SU-DHL-6 (cell line): ENCODE measurements around the gene PLAC1.

ENCODE experiments used
- H2AFZ ChIP-seq: fragments of 200-600 bp; sonication (generic); 2 replicates; pipeline ENCODE4 v1.6.1; 2014; ENCODE audit warnings: low read depth, mild to moderate bottlenecking, moderate library complexity, mixed read lengths, antibody characterized with exemption, low read length; ENCODE audit not compliant: severe bottlenecking
- H3F3A ChIP-seq: fragments of 200-600 bp; shearing (Covaris generic); 2 replicates; pipeline ENCODE4 v1.6.0; 2016; ENCODE audit warnings: antibody characterized with exemption, mild to moderate bottlenecking; ENCODE audit not compliant: insufficient read depth
- H3K27ac ChIP-seq: fragments of 200-600 bp; sonication (generic); 2 replicates; pipeline ENCODE4 v1.5.1; 2016; ENCODE audit warnings: low read depth, mild to moderate bottlenecking, low read length, moderate library complexity, mixed read lengths
- H3K27me3 ChIP-seq: fragments of 200-600 bp; sonication (generic), shearing (Covaris generic); 2 replicates; pipeline ENCODE4 v1.6.0; 2014; ENCODE audit warnings: mild to moderate bottlenecking, low read length
- H3K36me3 ChIP-seq: fragments of 200-600 bp; sonication (generic); 2 replicates; pipeline ENCODE4 v1.6.1; 2014; ENCODE audit warnings: mild to moderate bottlenecking, low read length, mixed read lengths
- H3K4me2 ChIP-seq: fragments of 300-600, 200-600 bp; shearing (Covaris generic), sonication (generic); 2 replicates; pipeline ENCODE4 v1.6.0; 2014; ENCODE audit warnings: low read length, low read depth, mild to moderate bottlenecking; ENCODE audit not compliant: poor library complexity, severe bottlenecking
- H3K4me3 ChIP-seq: fragments of 200-600 bp; sonication (generic); 2 replicates; pipeline ENCODE4 v1.5.1; 2014; ENCODE audit warnings: antibody characterized with exemption, low read length, mild to moderate bottlenecking, mixed read lengths; ENCODE audit not compliant: insufficient read depth, poor library complexity, severe bottlenecking
- H3K79me2 ChIP-seq: fragments of 200-600 bp; sonication (generic); 2 replicates; pipeline ENCODE4 v1.6.1; 2014; ENCODE audit warnings: mild to moderate bottlenecking, low read length, moderate library complexity; ENCODE audit not compliant: insufficient read depth
- H3K9ac ChIP-seq: fragments of 200-600 bp; sonication (generic); 2 replicates; pipeline ENCODE4 v1.7.0; 2014; ENCODE audit warnings: mild to moderate bottlenecking, low read length
- H3K9me2 ChIP-seq: fragments of 200-600 bp; sonication (generic); replicated peaks from 2 replicates; pipeline ENCODE4 v1.6.1; 2014; ENCODE audit warnings: low read length; ENCODE audit not compliant: insufficient read depth
- H3K9me3 ChIP-seq: fragments of 200-600 bp; sonication (generic); 2 replicates; pipeline ENCODE4 v1.6.1; 2014; ENCODE audit warnings: low read length, mixed read lengths; ENCODE audit not compliant: insufficient read depth
- H4K20me1 ChIP-seq: fragments of 200-600 bp; sonication (generic); 2 replicates; pipeline ENCODE4 v1.6.1; 2014; ENCODE audit warnings: low read depth, mild to moderate bottlenecking, antibody characterized with exemption, low read length, moderate library complexity, mixed read lengths
- CTCF ChIP-seq: fragments of 200-600 bp; sonication (generic); IDR thresholded peaks from one replicate; pipeline ENCODE4 v1.5.1; 2017; ENCODE audit warnings: antibody characterized with exemption, mild to moderate bottlenecking, low read length, moderate library complexity; ENCODE audit not compliant: insufficient read depth, poor library complexity, severe bottlenecking
- EZH2phosphoT487 ChIP-seq: fragments of 200-600 bp; sonication (generic), shearing (Covaris generic); conservative IDR thresholded peaks from 2 replicates; pipeline ENCODE4 v1.6.1; 2018; ENCODE audit warnings: mild to moderate bottlenecking, antibody characterized with exemption, low read length, moderate library complexity, mixed read lengths

Gene PLAC1

DNA sequence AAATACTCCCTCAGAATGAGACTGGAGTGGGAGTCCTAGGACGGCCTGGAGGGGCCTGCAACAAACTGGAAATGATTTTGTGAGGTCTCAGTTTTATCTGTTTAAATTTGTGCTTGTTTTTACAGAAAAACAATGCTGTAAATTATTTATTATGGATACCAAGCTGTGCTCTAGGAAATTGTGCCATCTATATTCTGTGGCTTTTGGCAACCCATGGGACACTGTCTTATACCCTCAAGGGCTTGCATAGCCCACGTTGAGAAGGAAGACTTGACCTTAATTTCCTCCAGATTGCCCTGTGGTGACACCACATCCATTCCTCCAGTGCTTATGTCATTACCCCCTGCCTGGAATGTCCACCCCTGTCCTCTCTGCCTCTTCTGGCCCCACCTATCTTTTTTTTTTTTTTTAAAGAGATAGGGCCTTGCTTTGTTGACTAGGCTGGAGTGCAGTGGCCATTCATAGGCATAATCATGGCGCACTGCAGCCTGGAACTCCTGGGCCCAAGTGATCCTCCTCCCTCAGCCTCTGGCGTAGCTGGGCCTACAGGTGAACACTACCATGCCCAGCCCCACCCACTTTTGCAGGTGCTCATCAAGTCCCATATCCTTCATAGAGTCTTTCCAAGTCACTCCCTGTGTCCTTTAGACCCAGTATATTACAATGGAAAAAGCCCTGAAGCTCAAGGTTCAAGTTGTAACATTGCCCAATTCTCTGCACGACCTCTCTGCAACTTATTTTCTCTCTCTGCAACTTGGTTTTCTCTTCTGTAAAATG is 120.9 kb downstream of the PLAC1 start:
- Histone ChIP-seq H3K79me2 (no peaks in the 10 kb centered on the region), H4K20me1 (no peaks in the 10 kb centered on the region), H3K9me3 (no peaks in the 10 kb centered on the region), H3F3A (no peaks in the 10 kb centered on the region), H3K4me2 (no peak overlapping the region), H3K27ac (no peak overlapping the region), H2AFZ (no peak overlapping the region), H3K9me2 (no peaks in the 10 kb centered on the region), H3K27me3 (no peaks in the 10 kb centered on the region), H3K9ac (no peak overlapping the region), H3K36me3 (no peaks in the 10 kb centered on the region), H3K4me3 (no peak overlapping the region)
- TF ChIP-seq EZH2phosphoT487 (no peak), CTCF (no peak)

DNA sequence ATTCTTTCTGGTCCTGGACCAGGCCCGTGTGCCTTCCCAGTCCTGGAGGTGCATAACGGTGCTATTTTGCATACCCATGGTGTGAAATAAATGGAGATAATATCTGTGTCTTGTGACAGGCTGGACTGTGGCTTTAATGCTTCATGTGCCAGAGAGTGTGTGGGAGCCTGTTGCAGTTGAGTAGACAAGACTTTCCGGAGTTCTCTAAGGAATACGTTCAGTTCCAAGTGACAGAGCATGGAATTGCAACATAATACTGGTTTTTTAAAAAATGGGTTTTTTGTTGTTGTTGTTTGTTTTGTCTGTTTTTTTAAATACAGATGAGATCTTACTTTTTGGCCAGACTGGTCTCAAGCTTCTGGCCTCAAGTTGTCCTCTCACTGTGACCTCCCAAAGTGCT is 124.3 kb downstream of the PLAC1 start:
- H3K9ac ChIP-seq: no peak overlapping the region
- no peak for TF ChIP-seq EZH2phosphoT487
- TF ChIP-seq CTCF: no peak
- H3K9me2 ChIP-seq: no peaks in the 10 kb centered on the region
- no peak overlapping the region for H2AFZ ChIP-seq
- no peaks in the 10 kb centered on the region for H3K36me3 ChIP-seq
- H3K9me3 ChIP-seq: no peaks in the 10 kb centered on the region
- no peak overlapping the region for H3K27ac ChIP-seq
- H3F3A ChIP-seq: no peaks in the 10 kb centered on the region
- no peaks in the 10 kb centered on the region for H4K20me1 ChIP-seq
- no peak overlapping the region for H3K4me3 ChIP-seq
- H3K79me2 ChIP-seq: no peaks in the 10 kb centered on the region
- no peaks in the 10 kb centered on the region for H3K27me3 ChIP-seq
- no peak overlapping the region for H3K4me2 ChIP-seq

GRCh38 chrX:134533352-134533751 is 124.9 kb downstream of the PLAC1 start:
- no peaks in the 10 kb centered on the region for H3K79me2 ChIP-seq
- H3K9me2 ChIP-seq: no peaks in the 10 kb centered on the region
- H2AFZ ChIP-seq: no peak overlapping the region
- no peak overlapping the region for H3K27ac ChIP-seq
- no peak for TF ChIP-seq CTCF
- H3K9ac ChIP-seq: no peak overlapping the region
- no peaks in the 10 kb centered on the region for H3K9me3 ChIP-seq
- H3F3A ChIP-seq: no peaks in the 10 kb centered on the region
- H4K20me1 ChIP-seq: no peaks in the 10 kb centered on the region
- H3K4me3 ChIP-seq: no peak overlapping the region
- H3K4me2 ChIP-seq: no peak overlapping the region
- no peaks in the 10 kb centered on the region for H3K27me3 ChIP-seq
- no peaks in the 10 kb centered on the region for H3K36me3 ChIP-seq
